ENCODE data around the gene RCL1. TPM values are rescaled to one million over a fixed set of nuclear protein-coding genes. Genes with fewer than 3 reads are reported as not detected.
A peak's percentile ranks its signal among the peaks of the same experiment; 100 is the strongest.

Gene RCL1
- polyA plus RNA-seq, 3 donors = 2.2 to 3.0 (median 3.0) TPM

GRCh38 chr9:4886698-4887097, 94.0 kb downstream of the RCL1 start:
- Histone ChIP-seq H3K9ac (ENCODE audit: insufficient read depth, low read length, poor library complexity, severe bottlenecking) (no peak overlapping the region), H3K9me3 (replicated peaks in 1 of 2; ENCODE audit: control insufficient read depth in 1 of 2, insufficient read depth in 1 of 2, low read length in 2 of 2) (no peaks in the 10 kb centered on the region), H3K36me3 (replicated peaks in 1 of 2; ENCODE audit: control insufficient read depth in 1 of 2, insufficient read depth in 2 of 2, low read length in 2 of 2) (no peaks in the 10 kb centered on the region), H3K27ac (ENCODE audit: low read depth in 1 of 2, low read length in 2 of 2) (no peak overlapping the region), H3K4me1 (ENCODE audit: control insufficient read depth in 1 of 2, insufficient read depth in 2 of 2, low read length in 2 of 2) (no peaks in the 10 kb centered on the region), H3K4me3 (replicated peaks in 1 of 3; ENCODE audit: low read depth in 2 of 3, low read length in 3 of 3) (no peak overlapping the region), H3K79me2 (ENCODE audit: insufficient read depth, low read length) (no peaks in the 10 kb centered on the region), H3K4me2 (replicated peaks; ENCODE audit: extremely low read depth, low read length, poor library complexity, severe bottlenecking) (no peak overlapping the region), H4K20me1 (ENCODE audit: insufficient read depth, low read length) (no peaks in the 10 kb centered on the region), H2AFZ (ENCODE audit: insufficient read depth, low read depth, low read length, poor library complexity, severe bottlenecking) (no peak overlapping the region), H3K27me3 (ENCODE audit: control insufficient read depth in 2 of 2, insufficient read depth in 2 of 2, low read length in 2 of 2) (no peaks in the 10 kb centered on the region)
- Mint-ChIP-seq H3K27ac (peak overlapping the region in 1 of 7 donors; percentile 45), H3K4me3 (no peak overlapping the region), H3K27me3 (ENCODE audit: low read depth in 3 of 3) (peaks cover 0 to 3% (median 0%) of the 10 kb centered on the region in 3 donors), H3K9me3 (peaks cover 0 to 1% (median 0%) of the 10 kb centered on the region in 7 donors), H3K4me1 (no peaks in the 10 kb centered on the region), H3K36me3 (no peaks in the 10 kb centered on the region)
- WGBS (ENCODE audit: insufficient coverage) = 47% methylated on average over 3 of the region's 6 CpGs
- TF ChIP-seq CTCF (IDR thresholded peaks at IDR 0.05) = no peak
- DNase-seq = no peak
- intact Hi-C loops (cut with micrococcal nuclease) = no loop called here

GRCh38 chr9:4887556-4887955, 94.8 kb downstream of the RCL1 start:
- Mint-ChIP-seq H3K36me3 (no peaks in the 10 kb centered on the region), H3K4me3 (no peak overlapping the region), H3K27ac (no peak overlapping the region), H3K9me3 (peaks cover 0 to 1% (median 0%) of the 10 kb centered on the region in 7 donors), H3K27me3 (ENCODE audit: low read depth in 3 of 3) (peaks cover 0 to 1% (median 0%) of the 10 kb centered on the region in 3 donors), H3K4me1 (no peaks in the 10 kb centered on the region)
- no peak overlapping the region for H3K4me2 ChIP-seq (replicated peaks; ENCODE audit: extremely low read depth, low read length, poor library complexity, severe bottlenecking)
- 86% methylated on average over 4 of the region's 4 CpGs for WGBS (ENCODE audit: insufficient coverage)
- H2AFZ ChIP-seq (ENCODE audit: insufficient read depth, low read depth, low read length, poor library complexity, severe bottlenecking) = no peak overlapping the region
- H3K27me3 ChIP-seq (ENCODE audit: control insufficient read depth in 2 of 2, insufficient read depth in 2 of 2, low read length in 2 of 2) = no peaks in the 10 kb centered on the region
- no peak overlapping the region for H3K9ac ChIP-seq (ENCODE audit: insufficient read depth, low read length, poor library complexity, severe bottlenecking)
- no peaks in the 10 kb centered on the region for H3K4me1 ChIP-seq (ENCODE audit: control insufficient read depth in 1 of 2, insufficient read depth in 2 of 2, low read length in 2 of 2)
- no peak overlapping the region for H3K4me3 ChIP-seq (replicated peaks in 1 of 3; ENCODE audit: low read depth in 2 of 3, low read length in 3 of 3)
- no peak overlapping the region for H3K27ac ChIP-seq (ENCODE audit: low read depth in 1 of 2, low read length in 2 of 2)
- no peaks in the 10 kb centered on the region for H3K79me2 ChIP-seq (ENCODE audit: insufficient read depth, low read length)
- H3K9me3 ChIP-seq (replicated peaks in 1 of 2; ENCODE audit: control insufficient read depth in 1 of 2, insufficient read depth in 1 of 2, low read length in 2 of 2) = no peaks in the 10 kb centered on the region
- no peaks in the 10 kb centered on the region for H3K36me3 ChIP-seq (replicated peaks in 1 of 2; ENCODE audit: control insufficient read depth in 1 of 2, insufficient read depth in 2 of 2, low read length in 2 of 2)
- DNase-seq = no peak
- TF ChIP-seq CTCF (IDR thresholded peaks at IDR 0.05) = no peak
- no peaks in the 10 kb centered on the region for H4K20me1 ChIP-seq (ENCODE audit: insufficient read depth, low read length)
- intact Hi-C loops (cut with micrococcal nuclease) = no loop called here
